Measurements from ENCODE around the gene CCDC87.

DNA sequence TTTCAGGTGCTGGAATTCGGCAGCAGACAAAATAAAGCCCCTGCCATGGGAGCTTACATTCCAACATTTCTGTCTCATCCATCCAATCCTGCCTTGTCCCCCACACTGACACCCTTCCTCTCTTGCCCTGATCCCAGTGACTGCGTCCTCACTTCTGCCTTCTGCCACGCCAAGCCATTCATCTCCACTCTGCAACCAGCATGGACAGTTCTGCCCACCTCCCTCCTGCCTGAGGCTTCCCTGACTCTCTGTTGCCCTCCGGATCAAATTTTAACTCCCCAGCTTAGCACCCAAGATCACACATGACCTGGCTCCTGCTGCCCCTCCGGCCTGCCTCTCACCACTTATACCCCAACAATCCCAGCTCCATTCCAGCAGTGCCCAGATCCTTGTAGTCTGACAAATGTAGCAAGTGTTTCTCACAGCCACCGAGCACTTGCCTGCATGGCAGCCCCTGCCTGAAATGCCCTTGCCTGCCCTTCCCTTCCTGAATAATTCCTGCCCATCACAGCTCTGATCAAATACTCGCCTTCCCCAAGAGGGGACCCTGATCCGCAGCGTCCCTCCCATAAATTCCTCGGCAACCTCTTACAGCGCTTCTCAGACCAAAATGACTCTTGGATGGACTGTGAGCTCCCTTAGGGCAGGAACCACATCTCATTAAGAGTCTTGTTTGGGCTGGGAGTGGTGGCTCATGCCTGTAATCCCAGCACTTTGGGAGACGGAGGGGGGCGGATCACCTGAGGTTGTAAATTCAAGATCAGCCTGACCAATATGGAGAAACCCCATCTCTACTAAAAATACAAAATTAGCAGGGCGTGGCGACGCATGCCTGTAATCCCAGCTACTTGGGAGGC, 43.9 kb downstream of the CCDC87 start:
- TF ChIP-seq MAFK (IDR thresholded peaks at IDR 0.05; ENCODE audit: low read depth, low read length) (no peak), NRF1 (IDR thresholded peaks at IDR 0.05; ENCODE audit: low read depth, low read length) (no peak), KDM1A (IDR thresholded peaks at IDR 0.05; ENCODE audit: borderline replicate concordance, low read length) (no peak), GTF2F1 (IDR thresholded peaks at IDR 0.05; ENCODE audit: borderline replicate concordance, low read depth, low read length) (no peak), SIN3A (conservative IDR thresholded peaks at IDR 0.05 in 1 of 2, IDR thresholded peaks at IDR 0.05 in 1 of 2; ENCODE audit: low read depth in 1 of 2, low read length in 2 of 2) (no peak)
- TF ChIP-seq, protein P1, sequence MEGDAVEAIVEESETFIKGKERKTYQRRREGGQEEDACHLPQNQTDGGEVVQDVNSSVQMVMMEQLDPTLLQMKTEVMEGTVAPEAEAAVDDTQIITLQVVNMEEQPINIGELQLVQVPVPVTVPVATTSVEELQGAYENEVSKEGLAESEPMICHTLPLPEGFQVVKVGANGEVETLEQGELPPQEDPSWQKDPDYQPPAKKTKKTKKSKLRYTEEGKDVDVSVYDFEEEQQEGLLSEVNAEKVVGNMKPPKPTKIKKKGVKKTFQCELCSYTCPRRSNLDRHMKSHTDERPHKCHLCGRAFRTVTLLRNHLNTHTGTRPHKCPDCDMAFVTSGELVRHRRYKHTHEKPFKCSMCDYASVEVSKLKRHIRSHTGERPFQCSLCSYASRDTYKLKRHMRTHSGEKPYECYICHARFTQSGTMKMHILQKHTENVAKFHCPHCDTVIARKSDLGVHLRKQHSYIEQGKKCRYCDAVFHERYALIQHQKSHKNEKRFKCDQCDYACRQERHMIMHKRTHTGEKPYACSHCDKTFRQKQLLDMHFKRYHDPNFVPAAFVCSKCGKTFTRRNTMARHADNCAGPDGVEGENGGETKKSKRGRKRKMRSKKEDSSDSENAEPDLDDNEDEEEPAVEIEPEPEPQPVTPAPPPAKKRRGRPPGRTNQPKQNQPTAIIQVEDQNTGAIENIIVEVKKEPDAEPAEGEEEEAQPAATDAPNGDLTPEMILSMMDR (IDR thresholded peaks at IDR 0.05; ENCODE audit: control extremely low read depth in 1 of 3, insufficient read depth in 1 of 3, low read depth in 1 of 3, low read length in 3 of 3), result no peak
- TF ChIP-seq, protein P2, sequence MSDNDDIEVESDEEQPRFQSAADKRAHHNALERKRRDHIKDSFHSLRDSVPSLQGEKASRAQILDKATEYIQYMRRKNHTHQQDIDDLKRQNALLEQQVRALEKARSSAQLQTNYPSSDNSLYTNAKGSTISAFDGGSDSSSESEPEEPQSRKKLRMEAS (IDR thresholded peaks at IDR 0.05), result no peak
